K562 (cell line): ENCODE measurements around the gene DERL3.

ENCODE experiments used
- EZH2 ChIP-seq: IDR thresholded peaks from 2 replicates; pipeline ENCODE4 v1.6.1; 2012; ENCODE audit warnings: low read depth, mild to moderate bottlenecking, inconsistent platforms, low read length, borderline replicate concordance
- PCBP1 ChIP-seq: fragments of 200-400 bp; formaldehyde crosslinking; IDR thresholded peaks from 2 replicates; pipeline ENCODE4 v1.6.1; 2018; ENCODE audit warnings: mild to moderate bottlenecking, low read depth, low read length; ENCODE audit not compliant: poor library complexity, severe bottlenecking
- POLR2A ChIP-seq: fragments of 450-650 bp; conservative IDR thresholded peaks from 2 replicates; pipeline ENCODE4 v1.6.1; 2016
- SIX5 ChIP-seq, 2 experiments: IDR thresholded peaks; 2 replicates each; pipeline ENCODE4 v1.6.1; 2011; ENCODE audit warnings: low read length in 2 of 2, borderline replicate concordance in 1 of 2, low read depth in 1 of 2, mild to moderate bottlenecking in 1 of 2, moderate library complexity in 1 of 2; ENCODE audit not compliant: insufficient read depth in 1 of 2
- TCF7 ChIP-seq: sonication (generic); IDR thresholded peaks from 2 replicates; pipeline ENCODE4 v1.6.1; 2016; ENCODE audit warnings: antibody characterized with exemption, borderline replicate concordance
- ZNF644 ChIP-seq: fragments of 200-800 bp; sonication (Bioruptor generic); IDR thresholded peaks from 2 replicates; pipeline ENCODE4 v1.6.1; 2016; ENCODE audit warnings: low read depth, missing genetic modification characterization, missing compliant biosample characterization
- TF ChIP-seq, protein P1 (sequence below): sonication (generic); formaldehyde crosslinking; IDR thresholded peaks from 2 replicates; pipeline ENCODE4 v1.8.0; 2022; ENCODE audit warnings: missing genetic modification reagents, mild to moderate bottlenecking, borderline replicate concordance
- TF ChIP-seq, protein P2 (sequence below), 3 experiments: IDR thresholded peaks in 2 of 3; conservative IDR thresholded peaks in 1 of 3; 2 replicates each; pipeline ENCODE4 v1.5.1; 2011 to 2012; ENCODE audit warnings: low read length in 3 of 3, mild to moderate bottlenecking in 3 of 3, control low read depth in 2 of 3, improper control_type of control experiment in 1 of 3, inconsistent platforms in 1 of 3, low read depth in 1 of 3, mixed read lengths in 1 of 3, moderate library complexity in 1 of 3; ENCODE audit not compliant: insufficient read depth in 2 of 3
- TF ChIP-seq, protein P3 (sequence below): fragments of 250-450 bp; sonication (Bioruptor Pico); IDR thresholded peaks from 2 replicates; pipeline ENCODE4 v1.5.0; 2021; ENCODE audit warnings: mild to moderate bottlenecking, borderline replicate concordance
- TF ChIP-seq, protein P4 (sequence below), 2 experiments: IDR thresholded peaks; 2 replicates each; pipeline ENCODE4 v1.6.1; 2011; ENCODE audit warnings: borderline replicate concordance in 1 of 2, control low read depth in 1 of 2, low read depth in 1 of 2, low read length in 1 of 2, mild to moderate bottlenecking in 1 of 2, mixed read lengths in 1 of 2, moderate library complexity in 1 of 2; ENCODE audit not compliant: insufficient read depth in 1 of 2, insufficient read length in 1 of 2, poor library complexity in 1 of 2, severe bottlenecking in 1 of 2; ENCODE audit errors: extremely low read depth in 1 of 2
- TF ChIP-seq, protein P5 (sequence below): sonication (generic); formaldehyde crosslinking; IDR thresholded peaks from 2 replicates; pipeline ENCODE4 v1.9.0; 2022; ENCODE audit warnings: mild to moderate bottlenecking, missing genetic modification reagents

DNA sequence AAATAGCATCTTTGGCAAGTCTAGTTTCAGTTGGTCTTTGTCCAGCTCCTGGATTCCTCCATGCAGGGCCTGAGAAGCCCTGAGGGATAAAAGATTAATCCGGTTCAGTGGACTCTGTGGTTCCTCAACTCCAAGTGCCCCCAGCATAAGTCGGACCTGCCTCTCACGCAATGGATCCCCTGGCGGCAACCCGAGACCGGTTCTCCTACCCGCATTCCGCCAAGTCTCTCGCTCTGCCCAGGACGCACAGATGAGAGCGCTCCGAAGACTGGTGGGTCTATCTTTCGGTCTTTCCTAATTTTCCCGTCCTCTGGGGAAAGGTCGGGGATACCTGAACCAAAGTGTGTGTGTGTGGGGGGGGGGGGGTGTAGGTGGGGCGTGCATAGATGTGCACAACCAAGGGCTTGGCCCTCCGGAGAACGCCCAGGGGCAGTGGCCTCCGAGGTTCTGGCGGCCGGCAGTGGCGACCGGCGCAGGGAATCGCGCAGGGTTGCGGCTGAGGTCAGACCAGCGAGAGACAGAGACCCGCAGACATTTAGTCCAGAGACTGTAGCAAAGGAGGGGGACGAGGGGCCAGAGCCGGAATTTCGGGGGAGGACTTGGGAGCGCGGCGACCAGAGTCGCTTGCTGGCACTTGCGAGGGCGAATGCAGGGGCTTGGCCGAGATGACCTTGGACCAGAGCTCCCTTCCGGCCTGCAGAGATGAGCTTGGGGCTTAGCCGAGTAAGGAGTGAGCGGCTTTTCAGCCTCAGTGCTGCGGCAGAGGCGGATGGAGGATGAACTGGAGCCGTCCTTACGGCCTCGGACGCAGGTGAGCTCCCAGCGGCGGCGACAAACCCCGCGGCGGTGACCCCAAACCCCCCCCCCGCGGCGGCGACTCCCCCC lies 18.2 kb upstream of the DERL3 start:
- TF ChIP-seq POLR2A: no peak
- no peak for TF ChIP-seq PCBP1
- TF ChIP-seq, protein P1, sequence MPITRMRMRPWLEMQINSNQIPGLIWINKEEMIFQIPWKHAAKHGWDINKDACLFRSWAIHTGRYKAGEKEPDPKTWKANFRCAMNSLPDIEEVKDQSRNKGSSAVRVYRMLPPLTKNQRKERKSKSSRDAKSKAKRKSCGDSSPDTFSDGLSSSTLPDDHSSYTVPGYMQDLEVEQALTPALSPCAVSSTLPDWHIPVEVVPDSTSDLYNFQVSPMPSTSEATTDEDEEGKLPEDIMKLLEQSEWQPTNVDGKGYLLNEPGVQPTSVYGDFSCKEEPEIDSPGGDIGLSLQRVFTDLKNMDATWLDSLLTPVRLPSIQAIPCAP (CRISPR knock-in tag): no peak
- TF ChIP-seq, protein P2, sequence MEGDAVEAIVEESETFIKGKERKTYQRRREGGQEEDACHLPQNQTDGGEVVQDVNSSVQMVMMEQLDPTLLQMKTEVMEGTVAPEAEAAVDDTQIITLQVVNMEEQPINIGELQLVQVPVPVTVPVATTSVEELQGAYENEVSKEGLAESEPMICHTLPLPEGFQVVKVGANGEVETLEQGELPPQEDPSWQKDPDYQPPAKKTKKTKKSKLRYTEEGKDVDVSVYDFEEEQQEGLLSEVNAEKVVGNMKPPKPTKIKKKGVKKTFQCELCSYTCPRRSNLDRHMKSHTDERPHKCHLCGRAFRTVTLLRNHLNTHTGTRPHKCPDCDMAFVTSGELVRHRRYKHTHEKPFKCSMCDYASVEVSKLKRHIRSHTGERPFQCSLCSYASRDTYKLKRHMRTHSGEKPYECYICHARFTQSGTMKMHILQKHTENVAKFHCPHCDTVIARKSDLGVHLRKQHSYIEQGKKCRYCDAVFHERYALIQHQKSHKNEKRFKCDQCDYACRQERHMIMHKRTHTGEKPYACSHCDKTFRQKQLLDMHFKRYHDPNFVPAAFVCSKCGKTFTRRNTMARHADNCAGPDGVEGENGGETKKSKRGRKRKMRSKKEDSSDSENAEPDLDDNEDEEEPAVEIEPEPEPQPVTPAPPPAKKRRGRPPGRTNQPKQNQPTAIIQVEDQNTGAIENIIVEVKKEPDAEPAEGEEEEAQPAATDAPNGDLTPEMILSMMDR (IDR thresholded peaks at IDR 0.05 in 2 of 3, conservative IDR thresholded peaks at IDR 0.05 in 1 of 3; ENCODE audit: insufficient read depth in 2 of 3, low read depth in 1 of 3, low read length in 3 of 3): no peak
- no peak for TF ChIP-seq SIX5 (IDR thresholded peaks at IDR 0.05; ENCODE audit: borderline replicate concordance in 1 of 2, insufficient read depth in 1 of 2, low read depth in 1 of 2, low read length in 2 of 2)
- TF ChIP-seq, protein P3, sequence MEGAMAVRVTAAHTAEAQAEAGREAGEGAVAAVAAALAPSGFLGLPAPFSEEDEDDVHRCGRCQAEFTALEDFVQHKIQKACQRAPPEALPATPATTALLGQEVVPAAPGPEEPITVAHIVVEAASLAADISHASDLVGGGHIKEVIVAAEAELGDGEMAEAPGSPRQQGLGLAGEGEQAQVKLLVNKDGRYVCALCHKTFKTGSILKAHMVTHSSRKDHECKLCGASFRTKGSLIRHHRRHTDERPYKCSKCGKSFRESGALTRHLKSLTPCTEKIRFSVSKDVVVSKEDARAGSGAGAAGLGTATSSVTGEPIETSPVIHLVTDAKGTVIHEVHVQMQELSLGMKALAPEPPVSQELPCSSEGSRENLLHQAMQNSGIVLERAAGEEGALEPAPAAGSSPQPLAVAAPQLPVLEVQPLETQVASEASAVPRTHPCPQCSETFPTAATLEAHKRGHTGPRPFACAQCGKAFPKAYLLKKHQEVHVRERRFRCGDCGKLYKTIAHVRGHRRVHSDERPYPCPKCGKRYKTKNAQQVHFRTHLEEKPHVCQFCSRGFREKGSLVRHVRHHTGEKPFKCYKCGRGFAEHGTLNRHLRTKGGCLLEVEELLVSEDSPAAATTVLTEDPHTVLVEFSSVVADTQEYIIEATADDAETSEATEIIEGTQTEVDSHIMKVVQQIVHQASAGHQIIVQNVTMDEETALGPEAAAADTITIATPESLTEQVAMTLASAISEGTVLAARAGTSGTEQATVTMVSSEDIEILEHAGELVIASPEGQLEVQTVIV (CRISPR knock-in tag): no peak
- TF ChIP-seq, protein P4, sequence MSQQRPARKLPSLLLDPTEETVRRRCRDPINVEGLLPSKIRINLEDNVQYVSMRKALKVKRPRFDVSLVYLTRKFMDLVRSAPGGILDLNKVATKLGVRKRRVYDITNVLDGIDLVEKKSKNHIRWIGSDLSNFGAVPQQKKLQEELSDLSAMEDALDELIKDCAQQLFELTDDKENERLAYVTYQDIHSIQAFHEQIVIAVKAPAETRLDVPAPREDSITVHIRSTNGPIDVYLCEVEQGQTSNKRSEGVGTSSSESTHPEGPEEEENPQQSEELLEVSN (IDR thresholded peaks at IDR 0.05; ENCODE audit: borderline replicate concordance in 1 of 2, extremely low read depth in 1 of 2, insufficient read depth in 1 of 2, insufficient read length in 1 of 2, low read depth in 1 of 2, low read length in 1 of 2, poor library complexity in 1 of 2, severe bottlenecking in 1 of 2): no peak
- TF ChIP-seq, protein P5, sequence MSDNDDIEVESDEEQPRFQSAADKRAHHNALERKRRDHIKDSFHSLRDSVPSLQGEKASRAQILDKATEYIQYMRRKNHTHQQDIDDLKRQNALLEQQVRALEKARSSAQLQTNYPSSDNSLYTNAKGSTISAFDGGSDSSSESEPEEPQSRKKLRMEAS (CRISPR knock-in tag): no peak
- TF ChIP-seq TCF7: no peak
- TF ChIP-seq EZH2: no peak
- TF ChIP-seq ZNF644 (tag): no peak
